ES-I3 (cell line): ENCODE results near the gene MED17.
"Not testable (repeated sequence)": the region's sequence is repeated elsewhere in the genome, so short reads cannot be mapped to it uniquely, and the experiment has no call there.

Source experiments
- H3K36me3 ChIP-seq: 2 replicates; pipeline ENCODE4 v1.6.1; 2013; ENCODE audit warnings: mild to moderate bottlenecking, low read length, control low read depth, moderate library complexity; ENCODE audit not compliant: insufficient read depth
- H3K4me1 ChIP-seq: 2 replicates; pipeline ENCODE4 v1.6.1; 2013; ENCODE audit warnings: mild to moderate bottlenecking, control low read depth, low read length; ENCODE audit not compliant: insufficient read depth
- H3K9ac ChIP-seq: 2 replicates; pipeline ENCODE4 v1.6.1; 2013; ENCODE audit warnings: low read depth, mild to moderate bottlenecking, low read length, moderate library complexity
- H3K9me3 ChIP-seq: 2 replicates; pipeline ENCODE4 v1.6.1; 2013; ENCODE audit warnings: mild to moderate bottlenecking, low read length, moderate library complexity; ENCODE audit not compliant: control insufficient read depth, insufficient read depth

Gene MED17

DNA sequence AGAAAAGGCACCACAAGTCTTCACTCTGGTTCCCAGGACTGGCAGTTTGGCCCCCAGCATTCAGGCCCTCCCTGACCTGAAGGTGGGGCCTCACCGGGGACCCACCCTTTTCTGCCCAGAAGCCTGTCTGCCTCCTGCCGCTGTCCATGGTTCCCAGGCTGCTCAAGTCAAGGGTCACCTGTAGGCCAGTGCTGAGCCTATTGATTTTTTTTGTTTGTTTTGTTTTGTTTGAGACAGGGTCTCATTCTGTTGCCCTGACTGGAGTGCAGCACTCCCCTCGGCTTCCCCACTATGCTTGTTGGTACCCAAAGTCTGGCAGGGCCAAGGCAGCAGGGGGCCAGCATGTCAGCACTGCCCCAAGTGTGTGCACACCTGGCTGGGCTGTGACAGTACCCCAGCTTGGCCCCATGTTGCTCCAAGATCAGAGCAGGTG, 11.0 kb upstream of the MED17 start:
- Histone ChIP-seq H3K9ac (no peak overlapping the region), H3K9me3 (no peaks in the 10 kb centered on the region), H3K4me1 (peaks cover 3% of the 10 kb centered on the region; the same call in 1 of the 2 replicates), H3K36me3 (no peaks in the 10 kb centered on the region)

GRCh38 chr11:93773601-93774200, 10.4 kb upstream of the MED17 start:
- no peaks in the 10 kb centered on the region for H3K9me3 ChIP-seq
- no peaks in the 10 kb centered on the region for H3K36me3 ChIP-seq
- H3K4me1 ChIP-seq: peaks cover 3% of the 10 kb centered on the region; the same call in 1 of the 2 replicates
- H3K9ac ChIP-seq: no peak overlapping the region

DNA sequence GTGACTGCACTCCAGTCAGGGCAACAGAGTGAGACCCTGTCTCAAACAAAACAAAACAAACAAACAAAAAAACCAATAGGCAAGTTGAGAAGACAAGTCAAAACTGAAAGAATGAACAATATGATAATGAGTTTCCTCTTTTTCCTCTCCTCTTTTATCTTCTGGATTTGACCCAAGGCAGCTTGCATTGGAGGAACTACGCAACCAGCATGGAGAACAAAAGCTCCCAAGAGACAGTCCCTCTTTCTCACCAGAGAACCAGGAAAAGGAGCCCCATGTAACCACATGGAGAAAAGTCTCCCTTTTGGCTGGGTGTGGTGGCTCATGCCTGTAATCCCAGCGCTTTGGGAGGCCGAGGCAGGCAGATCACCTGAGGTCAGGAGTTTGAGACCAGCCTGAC, 9.5 kb upstream of the MED17 start:
- not testable (repeated sequence) for H3K4me1 ChIP-seq, H3K36me3 ChIP-seq, H3K9ac ChIP-seq, H3K9me3 ChIP-seq

DNA sequence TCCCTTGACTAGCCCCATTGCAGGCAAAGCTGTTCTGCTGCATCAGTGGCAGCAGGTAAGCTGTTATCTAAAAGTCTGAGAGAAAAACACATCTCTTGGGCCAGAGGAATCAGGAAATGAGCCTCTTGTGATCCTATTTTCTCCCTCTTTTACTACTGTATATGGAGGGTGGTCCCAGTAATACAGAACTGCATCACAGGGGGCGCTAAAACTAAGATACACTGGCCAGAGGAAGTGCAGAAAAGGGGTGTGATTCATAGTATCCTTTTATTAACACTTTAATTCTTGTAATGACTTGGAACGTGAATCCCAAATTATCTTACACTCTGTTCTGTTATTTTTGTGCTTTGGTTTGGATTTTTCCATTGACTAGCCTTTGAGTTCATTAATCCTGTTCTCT, 8.8 kb upstream of the MED17 start:
- Histone ChIP-seq H3K36me3 (no peaks in the 10 kb centered on the region), H3K4me1 (no peaks in the 10 kb centered on the region), H3K9me3 (no peaks in the 10 kb centered on the region), H3K9ac (no peak overlapping the region)

- Histone ChIP-seq H3K36me3 (no peaks in the 10 kb centered on the region; the same call in 1 of the 2 replicates), H3K9me3 (no peaks in the 10 kb centered on the region), H3K9ac (peak overlapping the region; percentile 91), H3K4me1 (no peaks in the 10 kb centered on the region)
Measured at GRCh38 chr11:93783362-93783761, 720 bp upstream of the MED17 start.

GRCh38 chr11:93783765-93784144, 327 bp upstream of the MED17 start:
- no peaks in the 10 kb centered on the region for H3K4me1 ChIP-seq
- H3K36me3 ChIP-seq: no peaks in the 10 kb centered on the region; the same call in 1 of the 2 replicates
- H3K9me3 ChIP-seq: no peaks in the 10 kb centered on the region
- peak overlapping the region; percentile 91 for H3K9ac ChIP-seq

DNA sequence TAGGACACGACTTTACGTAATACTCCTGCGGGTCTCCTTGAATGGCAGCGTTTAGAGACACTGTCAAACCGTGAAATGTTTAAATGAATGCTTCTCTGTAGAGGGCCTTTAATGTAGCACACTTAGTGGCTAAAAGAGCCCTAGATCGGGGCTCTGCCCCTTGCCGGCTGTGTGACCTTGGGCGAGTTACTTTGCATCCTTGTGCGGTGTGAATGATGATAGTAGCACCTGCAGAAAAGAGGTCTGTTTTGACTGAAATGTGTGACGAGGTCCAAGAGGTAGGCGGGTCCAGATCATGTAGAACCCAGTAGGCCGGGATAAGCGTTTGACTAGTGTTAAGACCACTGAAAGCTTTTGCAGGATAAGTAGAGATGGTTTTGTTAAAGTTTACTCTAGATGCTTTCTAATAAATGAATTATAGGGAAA, 866 bp downstream of the MED17 start:
- Histone ChIP-seq H3K9ac (peak overlapping the region; percentile 91), H3K4me1 (no peaks in the 10 kb centered on the region), H3K36me3 (peaks cover 9% of the 10 kb centered on the region), H3K9me3 (no peaks in the 10 kb centered on the region)

- no peak overlapping the region for H3K9ac ChIP-seq
- no peaks in the 10 kb centered on the region for H3K4me1 ChIP-seq
- peaks cover 29% of the 10 kb centered on the region for H3K36me3 ChIP-seq
- H3K9me3 ChIP-seq: no peaks in the 10 kb centered on the region
Measured at GRCh38 chr11:93791493-93791892, 7.4 kb downstream of the MED17 start.

DNA sequence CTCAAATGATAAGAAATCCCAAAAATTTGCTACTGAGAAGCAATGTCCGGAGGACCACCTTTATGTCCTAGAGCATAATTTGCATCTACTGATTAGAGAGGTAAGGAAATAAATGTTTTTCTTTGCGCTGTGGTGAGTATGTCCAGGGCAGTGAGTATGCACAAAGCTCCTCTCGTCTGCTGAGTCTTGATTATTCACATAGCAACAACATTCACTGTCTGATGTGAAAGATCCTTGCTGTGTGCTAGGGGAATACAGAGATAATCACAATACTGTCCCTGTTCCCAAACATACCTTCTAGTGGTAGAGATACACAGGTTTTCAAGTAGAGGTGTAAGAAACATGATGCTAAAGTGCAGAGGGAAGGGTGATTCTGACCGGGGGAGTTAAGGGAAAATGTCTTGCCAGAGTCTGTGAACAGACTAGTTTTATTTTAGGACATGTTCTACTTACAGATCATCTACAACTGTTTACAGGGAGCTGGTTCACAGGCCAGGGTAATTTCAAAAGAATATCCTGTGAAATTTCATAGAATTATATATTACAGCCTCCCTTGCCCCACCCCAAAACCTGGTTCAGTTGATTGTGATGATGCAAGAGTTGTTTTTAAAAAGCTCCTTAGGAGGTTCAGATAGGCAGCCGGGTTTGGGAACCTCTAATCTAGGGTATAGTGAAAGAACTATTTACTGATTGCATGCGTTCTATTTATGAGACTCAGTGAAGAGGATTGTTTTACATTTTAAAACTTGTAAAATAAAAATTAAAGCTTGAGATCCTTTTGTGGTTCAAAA, 12.6 kb downstream of the MED17 start:
- peaks cover 39% of the 10 kb centered on the region for H3K36me3 ChIP-seq
- H3K9ac ChIP-seq: no peak overlapping the region
- no peaks in the 10 kb centered on the region for H3K4me1 ChIP-seq
- no peaks in the 10 kb centered on the region for H3K9me3 ChIP-seq

DNA sequence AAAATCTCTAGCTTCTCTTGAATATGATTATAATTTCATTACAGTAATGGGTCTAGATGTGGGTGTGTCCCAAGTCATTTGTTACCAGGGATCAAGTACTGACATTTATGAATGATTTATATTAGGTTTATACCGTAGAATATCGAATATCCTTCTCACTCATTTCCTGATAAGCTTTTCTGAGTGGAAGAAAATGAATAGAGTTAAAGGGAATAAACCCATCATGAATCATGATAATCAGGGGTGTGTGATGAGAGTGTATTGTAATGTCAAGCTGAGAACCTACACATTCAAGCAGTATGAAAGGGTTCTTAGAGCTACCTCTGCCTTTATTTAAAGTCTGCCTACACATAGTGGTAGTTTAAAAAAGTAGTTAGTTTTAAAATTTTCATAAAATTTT, 17.3 kb downstream of the MED17 start:
- no peaks in the 10 kb centered on the region for H3K4me1 ChIP-seq
- no peaks in the 10 kb centered on the region for H3K9me3 ChIP-seq
- H3K9ac ChIP-seq: no peak overlapping the region
- peaks cover 28% of the 10 kb centered on the region for H3K36me3 ChIP-seq

GRCh38 chr11:93804879-93805278, 20.8 kb downstream of the MED17 start:
- H3K9ac ChIP-seq: no peak overlapping the region
- H3K36me3 ChIP-seq: peaks cover 22% of the 10 kb centered on the region
- no peaks in the 10 kb centered on the region for H3K4me1 ChIP-seq
- no peaks in the 10 kb centered on the region for H3K9me3 ChIP-seq

GRCh38 chr11:93807980-93808379, 23.9 kb downstream of the MED17 start:
- no peaks in the 10 kb centered on the region for H3K9me3 ChIP-seq
- H3K36me3 ChIP-seq: peaks cover 27% of the 10 kb centered on the region
- no peak overlapping the region for H3K9ac ChIP-seq
- H3K4me1 ChIP-seq: no peaks in the 10 kb centered on the region

DNA sequence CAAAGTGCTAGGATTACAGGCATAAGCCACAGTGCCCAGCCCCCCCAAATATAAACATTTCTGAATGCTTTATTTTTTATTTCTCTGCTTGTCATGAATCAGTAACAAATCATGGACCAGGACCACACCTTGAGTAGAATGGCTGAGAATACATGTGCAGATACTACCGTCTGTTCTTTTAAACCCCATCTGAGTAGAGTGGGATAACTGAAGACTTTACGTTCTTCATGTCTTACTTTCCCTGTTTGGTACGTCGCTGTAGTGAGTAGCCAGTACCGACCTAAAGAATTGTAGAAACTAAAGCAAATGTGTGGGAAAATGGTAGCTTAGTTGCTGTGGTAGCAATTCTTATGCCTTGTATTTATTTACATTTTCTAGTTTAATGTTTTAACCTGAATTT, 29.9 kb downstream of the MED17 start:
- H3K4me1 ChIP-seq: no peaks in the 10 kb centered on the region
- H3K9me3 ChIP-seq: no peaks in the 10 kb centered on the region
- no peak overlapping the region for H3K9ac ChIP-seq
- H3K36me3 ChIP-seq: peaks cover 31% of the 10 kb centered on the region

GRCh38 chr11:93814966-93815633, 31.0 kb downstream of the MED17 start:
- peaks cover 24% of the 10 kb centered on the region for H3K36me3 ChIP-seq
- peaks cover 6% of the 10 kb centered on the region; the same call in 1 of the 2 replicates for H3K4me1 ChIP-seq
- H3K9ac ChIP-seq: no peak overlapping the region
- H3K9me3 ChIP-seq: no peaks in the 10 kb centered on the region; the same call in 1 of the 2 replicates
